ENCODE data around the gene SHISAL2B.

The SHISAL2B gene

DNA sequence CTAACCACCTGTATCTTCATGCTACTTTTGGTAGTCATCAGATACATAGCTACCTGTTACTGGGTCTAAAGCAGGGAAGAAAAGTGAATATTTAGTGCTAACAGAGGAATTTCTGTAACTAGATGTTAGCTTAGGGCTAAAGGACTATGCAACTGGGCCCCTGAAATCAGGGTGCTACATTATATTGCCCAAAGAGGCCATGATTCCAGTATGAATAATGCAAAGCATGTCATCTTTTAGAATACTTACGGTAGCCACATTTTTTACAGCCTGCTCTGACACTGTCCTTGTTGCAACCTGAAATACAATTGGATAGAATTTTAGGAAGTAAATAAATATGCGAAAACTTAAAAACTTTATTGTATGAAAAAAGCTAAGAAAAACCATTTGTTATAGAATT lies 63.8 kb downstream of the SHISAL2B start:
- TF ChIP-seq CTCF (IDR thresholded peaks at IDR 0.05): no peak

- TF ChIP-seq CTCF (IDR thresholded peaks at IDR 0.05): no peak
Observed at GRCh38 chr5:64758901-64759300, 68.6 kb downstream of the SHISAL2B start.

- TF ChIP-seq CTCF (IDR thresholded peaks at IDR 0.05): no peak
Observed at GRCh38 chr5:64759960-64760660, 69.8 kb downstream of the SHISAL2B start.

- TF ChIP-seq CTCF (IDR thresholded peaks at IDR 0.05): no peak
Observed at GRCh38 chr5:64763948-64764503, 73.7 kb downstream of the SHISAL2B start.

DNA sequence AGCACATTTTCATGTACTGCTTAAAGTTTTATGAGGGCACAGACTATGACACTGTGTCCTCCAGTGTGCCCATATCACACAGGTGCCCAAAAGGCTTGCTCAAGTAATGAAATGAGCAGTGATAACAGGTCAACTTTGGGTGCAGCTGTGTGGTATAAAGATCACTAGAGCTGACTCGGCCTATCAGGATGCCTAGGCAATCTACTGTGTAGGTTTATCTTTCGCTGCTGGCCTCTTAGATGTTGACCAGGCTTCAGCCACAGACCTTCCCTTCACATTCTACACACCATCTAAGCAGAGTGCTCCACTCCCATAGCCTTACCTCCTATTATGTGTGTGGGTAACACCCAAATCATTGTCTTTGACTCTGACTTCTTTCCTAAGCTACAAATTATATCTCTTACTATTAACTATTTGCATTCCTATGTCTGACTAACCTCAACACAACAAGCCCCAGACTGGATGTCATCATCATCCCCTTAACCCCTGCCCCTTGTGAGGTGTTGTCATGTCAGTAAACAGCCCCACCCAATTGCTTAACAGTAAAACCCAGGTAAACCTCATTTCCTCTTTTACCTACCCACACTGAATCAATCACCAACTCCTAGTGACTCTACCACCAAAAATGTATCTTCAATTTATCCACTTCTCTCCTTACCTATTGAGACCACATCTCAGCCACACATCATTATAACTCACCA lies 75.7 kb downstream of the SHISAL2B start:
- no peak for TF ChIP-seq CTCF (IDR thresholded peaks at IDR 0.05)

DNA sequence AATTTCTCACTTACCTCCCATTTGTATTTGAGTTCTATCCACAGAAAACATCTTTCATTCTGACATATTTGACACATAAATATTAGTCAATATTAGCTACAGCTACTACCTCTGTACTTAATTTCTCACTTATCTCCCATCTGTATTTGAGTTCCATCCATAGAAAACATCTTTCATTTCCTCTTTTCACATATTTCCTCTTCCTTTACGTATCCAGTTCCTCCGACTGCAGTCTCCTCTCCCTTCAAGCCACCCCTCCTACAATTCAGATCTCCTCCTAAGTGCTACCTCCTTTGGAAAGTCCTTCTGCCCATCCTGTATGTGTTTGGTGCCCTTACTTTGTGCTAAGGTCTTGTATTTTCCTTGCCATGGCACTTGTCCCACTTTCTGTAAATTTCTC lies 76.6 kb downstream of the SHISAL2B start:
- no peak for TF ChIP-seq CTCF (IDR thresholded peaks at IDR 0.05)

Measured in LNCAP (cell line).